ENCODE results near the gene ZNF398. TPM values are rescaled to one million over a fixed set of nuclear protein-coding genes. Genes with fewer than 3 reads are reported as not detected.

The ZNF398 gene
- total RNA-seq, 2 experiments from 2014 or later = 15.0 to 15.6 TPM

DNA sequence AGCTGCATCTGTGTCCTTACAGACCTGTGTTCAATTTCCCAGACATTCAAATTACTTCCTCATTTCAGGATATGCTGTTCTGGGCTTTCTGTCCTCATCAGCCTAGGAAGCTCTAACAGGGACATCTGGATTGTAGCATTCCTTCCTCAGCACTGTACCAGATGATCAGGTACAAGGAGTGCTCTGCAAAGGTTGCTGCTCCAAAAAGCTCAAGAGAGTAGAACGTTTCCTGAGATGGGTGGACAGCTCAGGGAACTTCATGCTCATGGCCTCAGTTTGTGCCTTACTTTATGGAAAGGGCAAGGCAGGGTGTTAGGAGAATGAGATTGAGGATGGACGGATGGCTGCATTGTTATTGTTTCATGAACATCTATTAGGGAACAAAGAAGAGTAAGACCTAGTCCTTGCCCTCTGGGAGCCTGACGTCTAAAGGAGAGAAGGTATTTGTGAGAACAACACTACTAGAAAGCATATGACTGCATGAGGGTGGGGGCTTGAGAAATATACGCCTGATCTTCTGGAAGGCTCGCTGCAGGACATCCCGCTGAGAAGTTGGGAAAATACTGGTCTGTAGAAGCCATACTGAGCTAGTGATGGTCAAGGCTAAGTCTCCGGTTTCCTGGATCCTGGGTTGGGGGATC lies 81.7 kb downstream of the ZNF398 start:
- ATAC-seq (ENCODE audit: low read depth) (no peak), DNase-seq (no peak)
- POLR2A ChIA-PET = interaction anchor here (0.7 to 0.8 kb wide), 2 partner anchors 20 to 33 kb away, joined by 3 to 4 read pairs; partner anchors contain the start of gene ZNF282
- Mint-ChIP-seq H3K4me1 (no peaks in the 10 kb centered on the region), H3K36me3 (peaks cover 8% of the 10 kb centered on the region), H3K9me3 (no peaks in the 10 kb centered on the region), H3K27me3 (no peaks in the 10 kb centered on the region), H3K27ac (no peak overlapping the region), H3K4me3 (no peak overlapping the region)

DNA sequence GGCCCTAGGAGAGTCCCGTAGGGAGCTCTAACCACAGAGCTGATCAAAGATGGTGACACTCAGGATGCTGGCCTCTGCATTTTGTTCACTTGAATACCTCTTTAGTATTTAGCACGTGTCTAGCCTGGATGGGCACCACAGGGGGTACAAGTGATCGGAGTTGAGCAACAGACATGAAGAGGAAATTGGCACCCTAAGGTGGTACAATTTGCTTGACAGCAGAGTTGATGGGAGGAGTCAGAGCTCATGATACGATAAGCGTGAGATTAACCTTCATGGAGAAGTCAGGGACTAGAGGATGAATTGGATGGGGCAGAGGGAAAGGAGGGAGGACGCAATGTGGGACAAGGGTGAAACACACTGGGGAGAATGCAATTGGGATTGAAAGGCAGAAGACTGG lies 82.3 kb downstream of the ZNF398 start:
- Mint-ChIP-seq H3K27ac (no peak overlapping the region), H3K27me3 (no peaks in the 10 kb centered on the region), H3K4me3 (no peak overlapping the region), H3K4me1 (no peaks in the 10 kb centered on the region), H3K9me3 (no peaks in the 10 kb centered on the region), H3K36me3 (peaks cover 8% of the 10 kb centered on the region)
- ATAC-seq (ENCODE audit: low read depth) = peak; percentile 13
- POLR2A ChIA-PET = interaction anchor here (0.8 kb wide), 1 partner anchor 34 kb away, joined by 3 read pairs; the partner anchor contains the start of gene ZNF282
- DNase-seq = no peak

- ATAC-seq (ENCODE audit: low read depth) (no peak), DNase-seq (no peak)
- Mint-ChIP-seq H3K4me3 (no peak overlapping the region), H3K27me3 (no peaks in the 10 kb centered on the region), H3K36me3 (no peaks in the 10 kb centered on the region), H3K27ac (no peak overlapping the region), H3K4me1 (no peaks in the 10 kb centered on the region), H3K9me3 (no peaks in the 10 kb centered on the region)
- POLR2A ChIA-PET = no interaction called here
These were observed 85.1 kb downstream of the ZNF398 start for GRCh38 chr7:149232362-149232761.

Other genes starting within 250 kb of the ZNF398 start
- gene PDIA4, start 118.9 kb upstream of the ZNF398 start, total RNA-seq = 10 to 100 TPM; 56.6 to 56.8 TPM
- 10 to 100 TPM in 1 of 2 experiments, 1 to 10 TPM in 1; 9.5 to 10.3 TPM for gene ZNF786, start 56.7 kb upstream of the ZNF398 start, total RNA-seq
- 1 to 10 TPM; 1.0 to 1.4 TPM for gene ZNF425, start 21.1 kb upstream of the ZNF398 start, total RNA-seq
- 10 to 100 TPM; 24.7 to 26.2 TPM for gene ZNF282, start 48.1 kb downstream of the ZNF398 start, total RNA-seq
- gene ZNF212, start 92.2 kb downstream of the ZNF398 start, total RNA-seq = 10 to 100 TPM; 14.6 to 15.5 TPM
- gene ZNF783, start 114.7 kb downstream of the ZNF398 start, total RNA-seq = 10 to 100 TPM; 22.0 to 23.7 TPM

All from activated naive CD8-positive, alpha-beta T cell treated with anti-CD3 and anti-CD28 coated beads, Interleukin-2, amount 10 ng/mL, durations not matched to agents 7 days and 5 days (primary cell).